ENCODE results near the gene SHROOM3.

The SHROOM3 gene

DNA sequence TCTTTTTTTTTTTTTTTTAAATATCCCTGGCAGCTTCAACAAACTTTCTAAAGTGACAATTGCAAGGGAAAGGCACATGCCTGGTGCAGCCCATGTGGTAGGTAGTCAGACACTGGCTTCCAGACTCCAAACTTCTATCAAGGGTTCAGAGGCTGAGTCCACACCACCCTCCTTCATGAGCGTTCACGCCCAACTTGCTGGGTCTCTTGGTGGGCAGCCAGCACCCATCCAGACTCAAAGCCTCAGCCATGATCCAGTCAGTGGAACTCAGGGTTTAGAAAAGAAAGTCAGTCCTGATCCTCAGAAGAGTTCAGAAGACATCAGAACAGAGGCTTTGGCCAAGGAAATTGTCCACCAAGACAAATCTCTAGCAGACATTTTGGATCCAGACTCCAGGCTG lies 321.4 kb downstream of the SHROOM3 start:
- DNase-seq = no peak

GRCh38 chr4:76757418-76757939 lies 322.4 kb downstream of the SHROOM3 start:
- no peak for DNase-seq

GRCh38 chr4:76758290-76758882 lies 323.4 kb downstream of the SHROOM3 start:
- DNase-seq = no peak

- DNase-seq = no peak
Observed at GRCh38 chr4:76758996-76759395, 324.0 kb downstream of the SHROOM3 start.

- DNase-seq = no peak
Observed at GRCh38 chr4:76760193-76760592, 325.2 kb downstream of the SHROOM3 start.

DNA sequence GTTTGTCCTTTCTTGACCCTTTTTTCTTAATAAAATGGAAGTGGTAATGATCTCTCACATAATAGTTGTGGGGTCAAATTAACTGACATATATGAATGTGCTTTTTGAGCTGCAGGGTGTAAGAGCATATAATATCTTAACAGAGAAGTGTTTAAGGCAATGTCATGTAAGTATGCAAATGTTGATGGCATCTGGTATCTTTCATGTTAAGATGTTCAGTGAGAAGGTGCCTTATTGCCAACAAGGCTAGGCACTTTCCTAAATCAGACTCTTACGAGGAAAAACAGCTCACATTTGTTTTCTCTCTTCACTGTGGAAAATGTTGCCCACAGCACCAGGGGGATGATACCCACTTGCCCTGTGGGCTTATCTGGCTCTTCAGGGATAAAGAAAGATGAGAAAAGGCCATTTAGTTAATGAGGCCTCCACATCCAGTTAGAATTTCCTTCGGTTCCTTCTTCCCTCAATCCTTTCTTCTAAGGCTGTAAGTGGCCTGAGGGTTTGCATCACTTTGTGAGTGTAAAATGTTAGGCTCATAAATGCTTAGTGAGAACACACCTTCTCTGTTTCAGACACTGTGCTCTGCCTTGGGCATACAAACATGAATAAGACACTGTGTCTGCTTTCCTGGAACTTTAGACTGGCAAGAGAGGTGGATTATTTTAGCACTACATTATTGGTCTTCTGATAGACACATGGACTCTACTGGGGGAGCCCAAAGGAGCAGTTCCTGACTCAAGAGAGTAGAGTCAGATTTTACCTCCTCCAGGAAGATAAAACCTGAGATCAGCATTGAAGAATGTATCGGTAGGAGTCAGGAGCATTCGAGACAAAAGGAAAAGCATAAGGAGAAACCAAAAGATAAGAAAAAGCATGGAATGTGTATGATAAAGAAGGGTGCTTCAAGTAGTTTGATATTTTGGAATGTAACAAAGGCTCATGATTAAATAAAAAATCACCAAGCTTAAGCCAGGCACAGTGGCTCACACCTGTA lies 327.4 kb downstream of the SHROOM3 start:
- DNase-seq = no peak

- DNase-seq = no peak
Observed at GRCh38 chr4:76764251-76764650, 329.2 kb downstream of the SHROOM3 start.

- DNase-seq = no peak
Observed at GRCh38 chr4:76765473-76766183, 330.6 kb downstream of the SHROOM3 start.

- no peak for DNase-seq
Observed at GRCh38 chr4:76767983-76768382, 333.0 kb downstream of the SHROOM3 start.

GRCh38 chr4:76772498-76773106 lies 337.6 kb downstream of the SHROOM3 start:
- DNase-seq = no peak

GRCh38 chr4:76773766-76774165 lies 338.7 kb downstream of the SHROOM3 start:
- no peak for DNase-seq

- DNase-seq = no peak
Observed at GRCh38 chr4:76779740-76780459, 344.9 kb downstream of the SHROOM3 start.

- no peak for DNase-seq
Observed at GRCh38 chr4:76780781-76781697, 346.0 kb downstream of the SHROOM3 start.

DNA sequence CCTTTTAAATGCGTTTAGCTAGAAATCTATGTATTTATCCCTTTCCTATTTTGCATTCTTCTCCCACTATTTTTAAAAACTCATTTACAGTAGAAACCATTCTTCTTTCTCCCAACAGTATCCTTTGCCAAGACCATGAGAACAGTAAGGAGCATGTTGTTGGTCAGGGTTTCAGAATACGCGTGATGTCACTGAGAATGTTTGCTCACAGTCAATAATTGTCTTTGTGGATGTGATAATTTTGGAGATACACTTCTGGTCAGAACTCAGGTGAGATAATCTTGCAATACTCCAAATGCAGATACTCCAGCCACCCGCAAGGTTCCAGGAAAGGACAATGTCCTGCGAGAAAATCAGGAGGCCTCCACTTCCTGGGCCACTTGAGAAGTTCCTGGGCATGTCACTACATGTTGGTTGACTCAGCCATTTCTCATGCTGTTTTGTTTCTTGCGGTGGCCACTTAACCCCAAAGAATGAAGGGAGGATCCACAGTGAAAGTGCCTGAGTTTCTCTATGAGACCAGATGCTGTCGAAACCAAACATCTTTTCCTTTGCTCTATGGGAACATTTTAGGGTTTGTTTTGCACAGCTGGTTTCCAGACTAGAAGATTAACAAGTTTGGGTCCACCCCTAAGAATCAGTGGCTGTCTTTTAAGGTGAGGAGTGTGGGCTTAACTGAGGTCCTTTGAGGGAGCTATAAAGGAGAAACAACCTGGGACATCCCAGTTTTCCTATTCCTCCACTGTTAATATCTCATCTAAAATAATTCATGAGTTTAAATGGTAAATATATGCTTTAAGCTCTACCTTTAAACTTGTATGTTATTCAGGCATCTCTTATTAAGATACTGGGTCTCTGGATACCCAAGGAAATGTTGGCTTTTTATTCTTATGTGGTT lies 346.9 kb downstream of the SHROOM3 start:
- no peak for DNase-seq

- no peak for DNase-seq
Observed at GRCh38 chr4:76782837-76783236, 347.8 kb downstream of the SHROOM3 start.

GRCh38 chr4:76783836-76784235 lies 348.8 kb downstream of the SHROOM3 start:
- no peak for DNase-seq

DNA sequence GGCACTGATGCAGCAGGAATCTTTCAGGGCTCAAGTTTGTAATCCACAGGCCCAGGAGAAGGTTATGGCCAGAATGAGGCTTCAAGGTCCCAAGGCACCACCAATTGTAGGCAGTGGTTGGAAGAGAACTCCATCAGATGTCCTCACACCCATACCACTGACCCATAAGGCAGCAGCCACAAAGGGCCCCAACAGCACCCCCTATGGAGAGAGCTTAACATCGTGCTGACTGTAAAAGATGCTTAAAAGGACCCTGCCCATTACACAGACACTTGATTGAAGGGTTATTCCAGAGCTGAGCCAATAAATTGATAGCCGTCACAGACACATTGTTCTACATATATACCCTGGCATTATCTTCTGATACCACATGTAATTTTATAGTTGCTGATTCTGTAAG lies 349.2 kb downstream of the SHROOM3 start:
- DNase-seq = no peak

- DNase-seq = no peak
Observed at GRCh38 chr4:76787898-76788297, 352.9 kb downstream of the SHROOM3 start.

DNA sequence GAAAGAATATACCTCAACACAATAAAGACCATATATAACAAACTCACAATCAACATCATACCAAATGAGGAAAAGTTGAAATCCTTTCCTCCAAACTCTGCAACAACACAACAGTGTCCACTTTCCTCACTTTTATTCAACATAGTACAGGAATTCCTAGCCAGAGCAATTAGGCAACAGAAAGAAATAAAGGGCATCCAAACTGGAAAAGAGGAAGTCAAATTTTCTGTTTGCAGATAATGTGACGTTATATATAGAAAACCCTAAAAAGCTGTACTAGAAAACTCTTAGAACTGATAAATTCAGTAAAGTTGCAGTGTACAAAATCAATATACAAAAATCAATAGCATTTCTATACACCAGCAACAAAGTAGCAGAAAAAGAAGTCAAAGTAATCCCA lies 355.3 kb downstream of the SHROOM3 start:
- DNase-seq = no peak

DNA sequence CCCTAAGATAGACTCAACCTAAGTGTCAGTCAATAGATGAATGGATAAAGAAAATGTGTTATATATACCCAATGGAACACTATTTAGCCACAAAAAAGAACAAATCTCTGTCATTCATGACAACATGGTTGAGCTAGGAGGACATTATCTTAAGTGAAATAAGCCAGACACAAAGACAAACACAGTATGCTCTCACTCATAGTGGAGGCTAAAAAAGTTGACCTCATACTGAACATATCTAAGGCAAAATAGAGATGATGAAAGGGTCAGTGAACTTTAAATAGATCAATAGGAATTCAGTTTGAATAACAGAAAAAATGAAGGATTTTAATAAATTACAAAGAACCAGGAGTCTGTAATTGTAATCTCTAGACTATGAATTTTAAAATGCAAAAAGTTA lies 356.4 kb downstream of the SHROOM3 start:
- no peak for DNase-seq
